ENCODE results near the gene KIAA0040.

The KIAA0040 gene

DNA sequence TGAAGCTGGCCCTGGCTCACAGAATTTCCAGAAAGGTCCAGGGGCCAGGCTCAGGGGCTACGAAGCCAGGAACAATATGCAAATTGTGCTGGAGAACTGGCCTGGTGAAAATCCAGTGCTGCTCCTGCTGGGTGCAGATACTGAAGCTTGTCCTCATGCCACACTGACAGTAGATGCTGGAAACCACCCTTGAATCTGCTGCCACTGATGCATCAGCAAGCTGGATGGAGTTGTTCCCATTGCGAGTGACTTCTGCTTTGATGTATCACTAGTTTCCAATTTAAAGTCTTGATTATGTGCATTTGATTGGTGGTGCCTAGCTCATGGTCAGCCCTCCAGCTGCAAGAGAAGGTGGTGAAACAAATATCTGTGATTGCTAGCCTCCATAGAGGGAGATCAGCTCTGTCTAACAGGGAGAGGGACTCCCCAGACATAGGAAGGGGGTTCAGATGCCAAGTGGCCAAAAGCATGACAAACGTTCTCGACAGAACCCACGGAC, 11.0 kb upstream of the KIAA0040 start:
- FAIRE-seq, result no peak
- no peak for DNase-seq (ENCODE audit: insufficient read length, low spot score)

DNA sequence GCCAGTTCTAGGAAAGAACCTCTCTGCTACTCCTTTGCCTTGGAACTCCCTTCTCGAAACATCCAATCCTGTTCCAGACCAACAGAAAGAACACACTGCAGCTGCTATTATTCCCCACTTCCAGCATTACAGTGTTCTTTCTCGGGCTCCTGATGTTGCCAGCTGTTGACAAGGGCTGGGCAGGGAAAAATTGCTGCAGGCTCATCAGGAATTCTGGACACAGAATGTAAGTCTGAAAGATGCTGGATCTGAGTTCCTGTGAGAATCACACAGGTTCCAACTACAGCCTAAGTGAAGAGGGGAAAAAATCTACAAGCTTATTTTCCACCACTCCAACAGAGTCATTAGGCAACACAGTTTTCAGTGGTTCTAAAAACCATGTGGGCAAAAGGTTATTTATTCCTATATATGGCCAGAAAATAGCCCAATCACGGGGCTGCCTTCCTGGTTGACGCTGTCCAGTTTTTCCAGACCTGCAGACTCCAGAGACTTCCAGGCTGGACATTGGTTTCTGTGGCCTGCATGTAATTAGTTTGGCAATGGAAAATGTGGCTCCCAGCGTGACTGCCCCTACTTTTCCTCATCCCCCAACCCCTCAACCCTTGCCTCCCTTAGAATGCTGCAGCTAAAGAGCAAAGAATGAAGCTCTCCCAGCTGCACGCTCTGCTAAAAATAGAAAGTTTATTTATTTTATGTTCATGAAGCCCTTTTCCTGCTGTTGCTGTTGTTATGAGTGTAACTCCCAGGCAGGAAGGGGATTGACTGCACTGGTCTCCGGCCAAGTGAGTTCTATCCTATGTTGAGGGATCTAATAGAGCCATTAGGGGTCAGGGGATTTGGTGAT, 8.3 kb upstream of the KIAA0040 start:
- DNase-seq (ENCODE audit: insufficient read length, low spot score), result no peak

DNA sequence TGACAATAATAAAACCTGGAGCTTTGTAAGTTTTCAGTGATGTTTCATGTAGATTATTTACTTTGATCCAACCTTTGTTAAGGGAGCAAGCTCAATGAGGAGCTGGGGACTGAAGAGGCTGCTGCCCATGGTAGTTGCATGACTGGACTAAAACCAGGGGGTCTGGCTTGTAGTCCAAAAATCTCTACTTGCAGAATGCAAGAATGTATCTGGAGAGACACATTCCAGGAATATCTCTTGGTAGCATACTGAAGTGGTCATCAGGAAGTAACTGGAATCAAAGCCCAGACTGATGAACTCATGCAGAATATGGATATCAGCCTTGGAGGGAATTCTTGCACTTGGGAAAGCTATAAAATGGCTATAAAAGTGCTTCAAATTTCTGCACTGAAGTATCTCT, 5.8 kb upstream of the KIAA0040 start:
- DNase-seq (ENCODE audit: insufficient read length, low spot score), result no peak
- FAIRE-seq, result no peak

More for the DNA sequence above, 8.3 kb upstream of the KIAA0040 start:
- FAIRE-seq, result no peak

DNA sequence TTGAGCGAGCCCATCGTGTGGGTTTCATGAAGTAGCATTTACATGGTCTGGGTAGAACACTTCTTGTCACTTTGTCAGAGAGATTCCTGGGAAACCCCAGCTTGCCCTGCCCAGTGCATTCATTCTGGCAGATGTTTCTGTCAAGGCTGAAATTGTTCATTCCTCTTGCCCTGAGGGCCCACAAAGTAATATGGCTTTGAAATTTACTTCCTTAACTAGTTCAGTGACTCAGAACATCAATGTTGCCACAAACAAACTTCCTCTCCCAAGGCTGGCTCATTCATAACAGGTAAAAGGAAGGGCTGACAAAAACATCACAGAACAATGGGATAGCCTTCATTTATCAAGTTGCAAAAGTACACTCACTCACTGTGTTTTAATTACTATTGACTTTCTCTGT, 5.0 kb upstream of the KIAA0040 start:
- FAIRE-seq (no peak), DNase-seq (ENCODE audit: insufficient read length, low spot score) (no peak)

DNA sequence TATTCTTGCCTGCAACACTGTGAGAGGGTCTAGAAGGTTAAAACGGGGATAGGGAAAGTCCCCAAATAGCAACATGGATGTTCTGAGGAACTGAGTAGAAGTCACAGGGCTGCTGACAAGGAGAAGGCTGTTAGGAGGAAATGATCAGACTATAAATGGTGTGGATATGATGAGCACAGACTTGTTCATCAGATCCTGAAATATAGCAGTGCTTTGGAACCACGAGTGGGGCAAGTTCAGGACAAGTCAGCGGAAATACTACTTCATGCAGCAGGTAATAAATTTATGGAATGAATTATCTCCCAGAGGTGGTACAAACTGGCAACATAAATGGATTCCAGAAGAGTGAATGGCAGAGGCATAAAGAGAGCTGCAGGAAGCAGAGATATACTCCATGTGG, 3.2 kb upstream of the KIAA0040 start:
- no peak for FAIRE-seq

DNA sequence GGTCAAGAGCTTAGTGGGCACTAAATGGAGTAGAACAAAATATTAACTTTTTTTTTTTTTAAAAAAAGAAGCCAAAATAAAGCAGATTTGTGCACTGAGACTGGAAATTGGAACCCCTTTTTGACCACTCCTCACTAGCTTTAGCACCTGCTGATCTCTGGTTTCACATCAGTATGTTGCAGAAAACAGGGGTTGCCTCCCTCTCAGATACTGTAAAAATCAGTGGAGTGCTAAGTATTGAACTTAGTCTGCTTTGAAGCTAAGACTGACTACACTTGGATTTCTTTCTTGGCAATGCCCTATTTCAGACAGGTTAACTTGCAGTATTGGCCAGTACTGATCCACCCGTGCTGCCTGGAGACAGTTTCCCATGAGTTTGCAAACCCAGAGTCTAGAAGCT, 2.7 kb upstream of the KIAA0040 start:
- DNase-seq (ENCODE audit: insufficient read length, low spot score) (no peak), FAIRE-seq (no peak)

More for the DNA sequence above, 3.2 kb upstream of the KIAA0040 start:
- no peak for DNase-seq (ENCODE audit: insufficient read length, low spot score)

DNA sequence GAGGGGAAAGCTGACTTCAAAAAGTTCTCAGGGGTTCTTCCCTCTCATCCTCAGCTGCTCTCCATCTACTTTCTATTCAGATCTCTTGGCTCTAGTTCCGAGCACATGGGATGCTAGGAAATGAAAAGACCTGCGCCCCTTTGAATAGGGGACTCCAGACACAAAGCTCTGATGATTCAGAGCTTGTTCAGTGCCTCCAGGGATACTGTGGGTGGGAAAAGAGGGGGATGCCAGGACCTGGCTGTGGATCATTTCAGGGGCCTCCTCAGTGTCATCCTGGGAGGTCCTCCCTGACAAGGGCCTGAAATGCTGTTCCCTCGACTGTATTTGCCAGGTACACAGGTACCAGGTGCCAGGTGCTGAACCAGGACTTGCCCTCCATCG, 943 bp upstream of the KIAA0040 start:
- DNase-seq (ENCODE audit: insufficient read length, low spot score) (no peak), FAIRE-seq (no peak)

DNA sequence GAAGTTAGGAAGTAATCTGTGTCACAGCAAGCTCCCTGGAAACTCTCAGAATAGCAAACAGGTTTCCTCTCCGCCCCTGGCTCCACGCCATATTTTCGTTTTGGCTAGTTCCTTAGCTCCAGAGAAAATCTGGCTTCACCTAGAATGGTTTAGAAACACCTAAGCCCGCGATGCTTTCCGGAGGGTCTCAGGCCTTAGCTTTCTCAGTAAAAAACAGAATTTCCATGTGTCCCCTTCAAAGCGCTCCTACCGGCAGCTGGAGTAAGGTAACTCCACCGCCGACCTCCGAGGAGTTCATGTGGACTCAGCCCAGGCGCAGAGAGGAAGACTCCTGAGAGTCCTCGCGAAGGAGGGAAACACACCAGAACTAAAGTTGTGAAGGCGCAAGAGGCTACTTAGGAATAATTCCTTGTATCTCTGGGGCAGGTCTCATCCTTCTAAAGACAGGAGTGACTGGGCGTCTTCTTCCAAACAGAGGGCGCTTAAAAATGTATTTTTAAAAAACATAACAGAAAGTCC, 406 bp downstream of the KIAA0040 start:
- no peak for DNase-seq (ENCODE audit: insufficient read length, low spot score)

DNA sequence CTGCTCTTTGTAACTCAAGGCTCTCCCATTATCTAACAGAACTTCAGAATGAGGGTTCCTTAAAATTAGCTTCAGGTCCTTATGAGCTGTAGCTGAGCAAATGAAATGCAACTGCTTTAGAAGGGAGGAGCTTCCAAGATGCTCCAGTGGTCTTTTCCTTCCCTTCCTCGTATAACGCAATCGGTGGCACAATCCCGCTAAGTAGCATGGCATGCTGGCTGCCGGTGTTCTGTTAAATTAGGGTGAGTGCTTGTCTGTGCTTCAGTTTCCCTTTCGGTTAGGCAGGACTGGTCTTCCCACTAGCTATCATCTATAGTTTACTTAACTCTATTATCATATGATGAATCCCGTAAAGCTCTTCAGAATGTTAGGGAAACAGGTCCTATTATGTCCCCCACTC, 917 bp downstream of the KIAA0040 start:
- DNase-seq (ENCODE audit: insufficient read length, low spot score) (no peak), FAIRE-seq (no peak)

More for the DNA sequence above, 406 bp downstream of the KIAA0040 start:
- FAIRE-seq, result no peak

DNA sequence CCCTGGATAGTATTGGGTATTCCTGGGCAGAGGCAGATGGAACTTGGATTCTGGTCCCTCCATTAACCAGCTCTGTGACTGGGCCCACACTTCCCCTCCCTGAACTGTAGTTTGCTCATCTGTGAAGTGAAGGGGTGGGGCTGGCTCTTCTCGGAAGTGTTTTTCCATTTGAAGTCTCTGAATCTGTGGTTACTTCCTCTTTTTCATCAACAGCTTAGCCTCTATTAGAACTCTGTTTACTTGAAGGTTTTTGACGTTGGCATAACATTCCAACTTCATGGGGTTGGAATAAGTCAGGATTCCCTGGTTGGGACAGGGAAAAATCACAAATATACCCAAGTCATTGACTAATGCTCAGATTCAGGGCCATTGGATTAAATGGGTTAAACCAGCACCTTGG, 3.6 kb downstream of the KIAA0040 start:
- FAIRE-seq, result no peak
- no peak for DNase-seq (ENCODE audit: insufficient read length, low spot score)

DNA sequence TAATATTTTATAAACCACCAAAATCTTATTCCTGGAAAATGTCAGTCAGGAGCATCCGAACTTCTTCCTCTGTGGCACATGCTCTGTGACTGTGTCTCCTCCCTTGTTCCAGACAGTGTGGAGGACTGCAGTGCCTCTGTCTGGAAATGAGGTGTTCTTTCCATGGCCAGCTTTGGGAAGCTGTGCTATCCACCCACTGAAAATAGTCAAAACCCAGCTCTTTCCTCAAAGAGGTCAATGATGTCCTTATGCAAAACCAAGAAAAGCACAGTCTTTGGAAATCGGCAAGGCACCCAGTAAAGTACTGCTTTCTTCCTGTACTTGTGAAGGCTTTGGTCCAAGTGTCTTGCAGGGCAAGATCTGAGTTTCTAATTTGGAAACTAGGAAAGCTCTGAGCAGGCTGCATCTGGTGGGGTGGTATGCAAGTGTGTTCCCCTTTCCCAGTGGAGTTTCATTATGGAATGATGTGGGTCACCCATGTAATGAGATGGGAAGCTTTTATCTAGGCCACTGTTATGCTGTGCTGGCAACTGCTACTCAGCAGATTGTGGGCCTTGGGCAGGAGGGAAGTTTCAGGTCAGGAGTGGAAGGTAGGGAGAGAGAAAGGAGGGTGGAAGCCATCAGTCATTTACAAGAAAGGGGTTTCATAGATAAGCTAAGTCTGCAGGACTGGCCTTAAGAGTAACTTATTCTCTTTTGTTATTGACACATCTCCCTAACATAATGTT, 6.0 kb downstream of the KIAA0040 start:
- no peak for FAIRE-seq

DNA sequence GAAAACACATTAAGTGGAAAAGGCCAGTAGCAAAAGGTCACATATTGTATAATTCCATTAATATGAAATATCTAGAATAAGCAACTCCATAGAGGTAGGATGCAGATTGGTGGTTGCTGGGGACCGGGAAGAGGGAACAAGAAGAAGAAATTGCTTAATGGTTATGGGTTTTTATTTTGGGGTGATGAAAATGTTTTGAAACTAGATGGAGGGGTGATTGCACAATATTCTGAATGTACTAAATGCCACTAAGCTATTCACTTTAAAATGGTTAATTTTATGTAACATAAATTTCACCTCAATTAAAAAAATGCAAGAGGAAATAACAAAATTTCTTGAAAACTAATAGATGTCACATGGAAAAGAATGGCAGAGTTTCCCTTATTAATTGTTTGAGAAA, 6.7 kb downstream of the KIAA0040 start:
- no peak for FAIRE-seq
- no peak for DNase-seq (ENCODE audit: insufficient read length, low spot score)

More for the DNA sequence above, 6.0 kb downstream of the KIAA0040 start:
- no peak for DNase-seq (ENCODE audit: insufficient read length, low spot score)

DNA sequence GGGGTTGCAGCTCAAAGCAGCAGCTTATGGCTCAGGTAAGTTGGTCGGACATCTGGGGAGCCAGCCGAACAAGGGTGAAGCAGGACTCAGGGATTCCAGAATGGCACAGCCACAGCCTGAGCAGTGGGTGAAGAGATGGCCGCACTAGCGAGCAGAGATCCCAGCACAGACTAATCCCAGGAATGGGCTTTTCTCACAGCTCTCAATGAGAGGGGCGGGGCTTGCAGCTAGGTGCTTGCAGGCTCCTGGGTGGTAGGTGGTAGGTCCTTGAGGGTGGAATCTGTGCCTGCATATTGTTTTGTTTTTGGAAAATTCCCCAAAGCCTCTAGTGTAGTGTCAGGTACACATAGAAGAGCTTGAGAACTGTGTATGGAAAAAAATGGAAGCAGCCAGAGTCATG, 9.0 kb downstream of the KIAA0040 start:
- FAIRE-seq (no peak), DNase-seq (ENCODE audit: insufficient read length, low spot score) (no peak)

DNA sequence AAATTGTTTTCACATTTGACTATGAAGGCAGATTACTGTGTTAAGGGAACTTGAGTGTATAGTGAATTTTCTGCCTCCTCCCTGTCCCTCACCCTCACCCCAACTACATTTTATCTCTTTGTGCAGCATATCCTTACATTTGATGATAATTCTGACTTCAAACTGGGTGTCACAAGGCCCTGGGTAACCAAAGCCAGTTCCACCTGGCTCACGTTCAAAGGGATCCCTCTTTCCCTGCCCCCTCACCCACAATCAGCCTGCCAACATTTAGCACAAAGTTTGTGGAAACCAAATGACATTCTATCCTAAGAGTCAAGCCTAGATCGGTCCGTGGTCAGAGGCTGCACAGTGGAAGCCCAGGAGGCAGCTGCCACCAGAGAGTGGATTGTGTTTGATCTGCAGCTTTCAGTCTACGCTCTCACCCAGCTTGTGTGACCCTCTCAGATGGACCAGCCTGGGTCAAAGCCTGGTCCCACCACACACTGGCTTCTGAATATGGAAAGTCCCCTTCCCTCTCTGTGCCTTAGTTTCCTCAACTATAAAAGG, 10.3 kb downstream of the KIAA0040 start:
- DNase-seq (ENCODE audit: insufficient read length, low spot score), result no peak
- FAIRE-seq, result no peak

DNA sequence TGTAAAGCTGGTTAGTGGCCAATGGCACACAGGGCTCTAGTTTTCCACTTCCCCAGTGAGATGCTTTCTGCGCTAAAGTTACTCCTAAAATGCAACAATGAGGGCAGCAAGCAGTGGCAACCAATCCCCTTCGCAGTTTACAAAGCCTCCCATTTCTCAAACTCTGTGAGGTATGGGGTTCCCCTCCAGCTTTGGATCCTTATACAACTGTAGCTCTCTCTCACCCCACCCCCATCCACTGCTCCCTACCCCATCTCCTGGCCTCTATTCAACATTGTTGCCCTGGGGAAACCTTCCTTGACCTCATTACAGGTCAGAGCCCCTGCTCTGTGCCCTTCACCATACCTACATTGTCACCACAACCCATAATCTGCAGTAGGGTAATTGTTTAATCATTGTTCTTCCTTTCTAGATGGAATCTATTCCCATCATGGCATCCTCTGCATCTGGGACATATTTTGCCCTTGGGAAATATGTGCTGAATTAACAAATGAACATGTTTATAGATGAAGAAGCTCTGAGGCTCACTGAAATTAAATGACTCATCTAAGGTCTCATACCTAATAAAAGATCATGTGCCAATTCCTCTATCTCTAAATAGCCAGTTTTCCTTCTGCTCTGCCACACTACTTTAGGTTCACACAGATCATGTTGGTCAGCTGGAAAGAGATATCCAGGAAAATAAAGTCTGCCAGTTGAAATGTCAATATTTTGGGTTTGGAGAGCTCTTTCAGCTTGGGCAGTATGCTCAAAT, 12.6 kb downstream of the KIAA0040 start:
- FAIRE-seq, result no peak
- DNase-seq (ENCODE audit: insufficient read length, low spot score), result no peak

DNA sequence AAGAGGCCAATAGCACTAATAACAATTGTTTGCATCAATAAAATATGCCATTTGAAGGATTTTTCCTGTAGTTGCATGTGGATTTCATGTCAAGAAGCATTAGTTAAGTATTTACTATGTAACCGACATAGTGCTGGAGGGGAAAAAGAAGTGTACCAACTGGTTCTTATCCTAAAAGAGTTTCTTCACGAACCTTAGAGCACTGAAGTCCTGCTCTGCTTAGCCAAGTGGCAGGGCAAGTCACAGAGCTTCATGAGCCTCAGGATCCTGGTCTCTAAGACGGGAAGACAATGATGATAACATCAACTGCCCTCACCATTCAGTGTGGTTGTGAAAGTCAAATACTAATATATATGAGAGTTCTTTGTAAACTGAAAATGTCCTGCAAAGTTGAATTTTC, 14.1 kb downstream of the KIAA0040 start:
- DNase-seq (ENCODE audit: insufficient read length, low spot score) (no peak), FAIRE-seq (no peak)

DNA sequence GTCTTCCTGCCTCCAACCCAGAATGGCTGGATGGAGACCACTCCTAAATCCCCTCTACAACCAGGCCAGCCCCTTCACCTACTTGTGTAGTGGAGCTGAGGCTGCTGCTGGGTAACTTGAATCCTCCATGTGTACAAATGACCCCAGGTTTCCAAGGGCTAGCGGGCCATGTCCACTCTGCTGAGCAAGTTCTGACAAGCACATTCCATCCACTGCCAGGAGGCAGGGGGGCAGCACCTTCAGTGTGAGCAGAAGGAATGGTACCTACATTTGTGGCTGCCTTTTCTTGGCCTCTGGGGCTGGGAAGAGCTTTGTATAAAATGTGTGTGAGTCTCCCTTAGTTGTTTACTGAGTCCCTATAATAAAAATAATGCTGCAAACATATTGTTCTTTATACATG, 14.5 kb downstream of the KIAA0040 start:
- FAIRE-seq (no peak), DNase-seq (ENCODE audit: insufficient read length, low spot score) (no peak)

DNA sequence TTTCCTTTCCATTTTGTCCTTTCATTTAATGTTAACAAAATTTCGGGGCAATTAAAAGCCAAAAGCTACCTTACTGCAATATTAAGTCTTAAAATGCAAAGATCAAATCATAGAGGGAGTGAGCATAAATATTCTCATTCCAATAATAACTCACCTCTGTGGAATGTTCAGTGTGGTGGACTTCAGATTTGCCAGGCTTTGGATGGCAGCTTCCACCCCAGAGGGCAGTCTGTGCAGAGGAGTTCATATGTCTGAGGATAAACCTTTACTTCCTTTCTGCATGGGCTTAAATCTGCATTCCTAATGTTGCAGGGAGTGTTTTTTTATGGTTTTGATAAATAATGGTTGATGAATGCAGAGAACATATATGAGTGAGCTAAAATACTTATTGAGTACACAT, 16.3 kb downstream of the KIAA0040 start:
- no peak for FAIRE-seq

DNA sequence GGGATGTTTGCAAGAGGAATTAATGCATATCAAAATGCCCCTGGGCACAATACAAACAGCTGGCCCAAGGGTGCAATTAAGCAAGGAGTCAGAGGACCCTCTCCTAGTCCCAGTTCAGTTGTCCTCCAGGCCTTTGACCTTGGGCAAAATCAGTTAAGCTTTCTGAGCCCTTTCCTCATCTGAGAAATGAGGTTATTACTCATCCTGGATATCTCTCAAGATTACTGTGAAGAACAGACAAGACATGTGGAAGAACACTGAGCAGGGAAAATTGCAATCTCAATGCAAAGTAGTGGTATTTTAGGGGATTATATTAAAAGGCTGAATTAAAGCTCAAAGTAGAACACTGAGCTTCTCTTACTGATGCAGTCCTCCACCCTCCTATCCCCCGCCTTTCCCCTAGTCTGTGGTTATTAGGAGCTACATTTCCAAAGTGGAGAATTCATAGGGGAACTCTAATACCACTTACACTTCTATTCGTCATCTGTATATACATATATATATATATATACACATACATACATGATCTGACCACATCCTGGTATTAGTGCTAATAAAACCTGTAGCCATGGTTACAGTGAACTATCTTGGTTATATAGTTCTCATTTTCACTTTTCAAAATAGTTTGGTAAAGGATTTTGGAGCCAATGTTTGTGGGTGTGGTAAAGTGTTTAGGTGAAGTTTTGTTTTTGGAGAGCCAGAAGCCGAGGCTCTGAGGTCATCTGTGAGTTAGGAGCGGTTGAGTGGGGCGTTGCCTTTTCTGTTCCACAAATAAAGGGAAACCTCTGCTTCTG, 18.1 kb downstream of the KIAA0040 start:
- DNase-seq (ENCODE audit: insufficient read length, low spot score) (no peak), FAIRE-seq (no peak)

More for the DNA sequence above, 16.3 kb downstream of the KIAA0040 start:
- DNase-seq (ENCODE audit: insufficient read length, low spot score), result no peak

DNA sequence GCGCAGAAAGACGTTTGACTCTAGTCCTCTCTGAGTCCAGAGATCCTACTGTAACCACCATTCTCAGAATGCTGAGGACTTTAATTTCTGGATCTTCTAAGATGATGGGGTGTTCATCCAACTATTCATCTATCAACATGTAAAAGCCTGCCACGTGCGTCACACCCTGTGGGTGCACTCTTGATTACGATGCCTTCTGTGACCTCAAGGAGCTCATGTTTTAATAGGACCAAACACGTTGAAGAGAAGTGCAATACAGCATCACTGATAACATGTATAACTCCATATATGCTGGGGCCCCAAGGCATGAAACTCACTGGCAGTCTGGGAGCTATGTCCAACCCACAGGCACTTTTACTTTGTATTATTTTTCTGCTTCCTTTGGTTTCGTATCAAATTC, 19.0 kb downstream of the KIAA0040 start:
- no peak for FAIRE-seq
- no peak for DNase-seq (ENCODE audit: insufficient read length, low spot score)
